Mucosa of descending colon (tissue), 3 donors: ENCODE data around the gene CEMIP. TPM values are rescaled to one million over a fixed set of nuclear protein-coding genes. Genes with fewer than 3 reads are reported as not detected.
A peak's percentile ranks its signal among the peaks of the same experiment; 100 is the strongest.

Experiments
- ATAC-seq: fragments of 200-7000 bp; cut with Tn5 transposase; one replicate; pipeline ENCODE4 v1.9.1; 2020; ENCODE audit warnings: mild to moderate bottlenecking, moderate library complexity
- DNase-seq, 3 donors: peaks; one replicate each; pipeline ENCODE4 v3.0.0-alpha.2; 2020
- H3K36me3 ChIP-seq: fragments of 200-600 bp; one replicate; pipeline ENCODE4 v1.8.0; 2021; ENCODE audit warnings: low read depth, mild to moderate bottlenecking
- H3K4me1 ChIP-seq: fragments of 200-600 bp; one replicate; pipeline ENCODE4 v1.8.0; 2021; ENCODE audit warnings: low read depth, mild to moderate bottlenecking
- H3K4me3 ChIP-seq: fragments of 200-600 bp; one replicate; pipeline ENCODE4 v1.8.0; 2021; ENCODE audit warnings: mild to moderate bottlenecking
- H3K9me3 ChIP-seq: fragments of 200-600 bp; one replicate; pipeline ENCODE4 v1.8.0; 2021; ENCODE audit warnings: mild to moderate bottlenecking
- intact Hi-C, 2 donors: fragments of 100-400 bp; cut with DNase I in 1 of 2; cut with micrococcal nuclease in 1 of 2; formaldehyde crosslinking; loops; one replicate each; pipeline versions ENCODE4 v1.11.0 to v1.11.1; 2022; cut with DNase I, micrococcal nuclease
- total RNA-seq, 3 donors: library from RNA; stranded (reverse); fragmentation: NEBNext Ultra II Directional in 2 of 3; extraction: Animal tissue kit (Norgen Biotek cat#: 25700) in 2 of 3; gene quantifications; one replicate each; pipeline versions ENCODE4 v1.2.1 to v1.2.4, GENCODE V29; 2021 to 2023
- TF ChIP-seq, protein P1 (sequence below): fragments of 200-600 bp; IDR thresholded peaks from one replicate; pipeline ENCODE4 v1.8.0; 2022; ENCODE audit warnings: antibody characterized with exemption, mild to moderate bottlenecking
- donor health status: DM: no; HTN: no; CAD: no; lungs with moderate emphysema.
- donor health status: DM: no; HTN: no; CAD: no.
- donor health status: DM: no; HTN: yes; CAD: no.

CEMIP gene
- total RNA-seq, 3 donors from 2014 or later = 0.63 to 2.2 (median 1.4) TPM

DNA sequence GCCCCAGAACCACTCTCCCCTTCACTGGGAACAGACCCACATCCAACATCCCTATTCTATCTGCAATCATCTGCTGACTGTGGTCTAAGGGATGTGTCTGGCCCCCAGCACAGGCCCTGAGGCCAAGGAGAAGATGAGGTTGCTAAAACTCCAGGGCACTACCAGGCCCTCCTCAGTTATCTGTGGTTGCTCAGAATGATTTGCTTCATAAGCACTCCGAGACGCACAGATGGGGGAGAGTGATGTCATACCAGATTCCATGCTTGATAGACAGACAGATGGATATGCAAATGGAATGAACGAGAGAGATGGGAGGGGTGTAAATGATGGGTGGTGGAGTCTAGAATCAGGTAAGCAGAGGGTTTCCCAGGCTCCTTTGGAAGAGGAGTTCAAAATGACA, 57.8 kb downstream of the CEMIP start:
- no peaks in the 10 kb centered on the region for H3K36me3 ChIP-seq
- TF ChIP-seq, protein P1, sequence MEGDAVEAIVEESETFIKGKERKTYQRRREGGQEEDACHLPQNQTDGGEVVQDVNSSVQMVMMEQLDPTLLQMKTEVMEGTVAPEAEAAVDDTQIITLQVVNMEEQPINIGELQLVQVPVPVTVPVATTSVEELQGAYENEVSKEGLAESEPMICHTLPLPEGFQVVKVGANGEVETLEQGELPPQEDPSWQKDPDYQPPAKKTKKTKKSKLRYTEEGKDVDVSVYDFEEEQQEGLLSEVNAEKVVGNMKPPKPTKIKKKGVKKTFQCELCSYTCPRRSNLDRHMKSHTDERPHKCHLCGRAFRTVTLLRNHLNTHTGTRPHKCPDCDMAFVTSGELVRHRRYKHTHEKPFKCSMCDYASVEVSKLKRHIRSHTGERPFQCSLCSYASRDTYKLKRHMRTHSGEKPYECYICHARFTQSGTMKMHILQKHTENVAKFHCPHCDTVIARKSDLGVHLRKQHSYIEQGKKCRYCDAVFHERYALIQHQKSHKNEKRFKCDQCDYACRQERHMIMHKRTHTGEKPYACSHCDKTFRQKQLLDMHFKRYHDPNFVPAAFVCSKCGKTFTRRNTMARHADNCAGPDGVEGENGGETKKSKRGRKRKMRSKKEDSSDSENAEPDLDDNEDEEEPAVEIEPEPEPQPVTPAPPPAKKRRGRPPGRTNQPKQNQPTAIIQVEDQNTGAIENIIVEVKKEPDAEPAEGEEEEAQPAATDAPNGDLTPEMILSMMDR = no peak
- ATAC-seq (no peak), DNase-seq (no peak)
- no peaks in the 10 kb centered on the region for H3K9me3 ChIP-seq
- no peak overlapping the region for H3K4me3 ChIP-seq
- intact Hi-C loops = no loop called here
- peaks cover 15% of the 10 kb centered on the region for H3K4me1 ChIP-seq

DNA sequence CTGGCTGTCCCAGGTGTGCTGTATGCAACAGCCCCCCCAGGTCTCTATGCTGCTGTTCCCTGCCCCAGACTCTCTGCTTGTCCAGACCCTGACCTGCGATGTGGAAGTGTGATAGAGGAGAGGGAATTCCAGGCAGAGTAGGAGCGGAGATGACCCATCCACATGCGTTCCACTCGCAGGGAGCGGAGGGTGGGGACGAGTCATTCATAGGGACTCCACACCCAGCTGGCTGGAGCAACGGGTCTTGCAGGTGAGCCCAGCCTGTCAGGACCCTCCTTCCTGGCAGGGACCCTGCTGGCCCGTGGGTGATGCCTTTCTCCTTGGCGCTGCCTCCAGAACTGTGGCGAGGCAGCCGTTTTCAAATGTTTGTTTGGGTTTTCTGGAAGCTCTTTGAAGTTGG, 58.8 kb downstream of the CEMIP start:
- DNase-seq (no peak), ATAC-seq (no peak)
- intact Hi-C loops = no loop called here
- Histone ChIP-seq H3K4me3 (no peak overlapping the region), H3K36me3 (no peaks in the 10 kb centered on the region), H3K4me1 (peaks cover 15% of the 10 kb centered on the region), H3K9me3 (no peaks in the 10 kb centered on the region)
- TF ChIP-seq, protein P1 = no peak

DNA sequence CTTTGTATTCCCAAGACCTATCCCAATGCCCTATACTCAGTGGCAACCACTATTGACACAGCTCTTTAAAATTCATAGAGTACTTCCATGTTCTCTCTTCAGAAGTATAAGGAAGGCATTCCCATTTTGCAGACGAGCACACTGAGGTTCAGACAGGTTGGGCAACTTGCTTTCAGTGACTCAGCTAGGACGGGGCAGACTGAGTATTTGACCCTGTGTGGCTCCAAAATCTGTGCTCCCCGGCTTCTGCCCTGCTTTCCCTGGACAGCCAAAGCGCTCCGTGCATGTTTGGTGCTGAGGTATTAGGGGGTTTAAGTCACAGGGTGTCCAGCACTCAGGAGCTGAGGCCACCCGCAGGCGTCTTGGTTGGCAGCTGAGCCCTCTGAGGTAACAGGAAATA, 59.5 kb downstream of the CEMIP start:
- intact Hi-C loops = no loop called here
- no peak for ATAC-seq

DNA sequence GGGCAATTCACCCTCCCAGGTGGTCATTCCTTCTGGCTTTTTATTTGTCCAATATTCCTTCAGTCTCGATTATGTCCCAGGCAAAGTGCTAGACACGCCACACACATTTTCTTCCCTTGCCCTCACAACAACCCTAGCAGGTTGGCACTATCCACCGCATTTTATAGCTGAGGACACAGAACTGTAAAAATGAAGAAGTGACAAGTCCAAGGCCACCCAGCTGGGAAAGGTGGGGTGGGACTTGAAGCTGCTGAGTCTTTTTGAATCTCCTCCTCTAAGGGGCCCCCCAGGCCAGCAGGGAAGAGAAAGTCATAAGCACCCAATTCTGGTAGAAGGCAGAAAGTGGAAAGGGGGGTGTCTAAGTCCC, 60.6 kb downstream of the CEMIP start:
- H3K36me3 ChIP-seq = no peaks in the 10 kb centered on the region
- no peaks in the 10 kb centered on the region for H3K9me3 ChIP-seq
- TF ChIP-seq, protein P1 = no peak
- DNase-seq (peak in 1 of 3 donors; percentile 54), ATAC-seq (peak; percentile 60)
- H3K4me1 ChIP-seq = peaks cover 11% of the 10 kb centered on the region
- H3K4me3 ChIP-seq = no peak overlapping the region
- intact Hi-C loops = no loop called here

More for the DNA sequence above, 59.5 kb downstream of the CEMIP start:
- Histone ChIP-seq H3K4me1 (peaks cover 15% of the 10 kb centered on the region), H3K4me3 (no peak overlapping the region), H3K36me3 (no peaks in the 10 kb centered on the region), H3K9me3 (no peaks in the 10 kb centered on the region)
- DNase-seq = no peak
- TF ChIP-seq, protein P1 = no peak

DNA sequence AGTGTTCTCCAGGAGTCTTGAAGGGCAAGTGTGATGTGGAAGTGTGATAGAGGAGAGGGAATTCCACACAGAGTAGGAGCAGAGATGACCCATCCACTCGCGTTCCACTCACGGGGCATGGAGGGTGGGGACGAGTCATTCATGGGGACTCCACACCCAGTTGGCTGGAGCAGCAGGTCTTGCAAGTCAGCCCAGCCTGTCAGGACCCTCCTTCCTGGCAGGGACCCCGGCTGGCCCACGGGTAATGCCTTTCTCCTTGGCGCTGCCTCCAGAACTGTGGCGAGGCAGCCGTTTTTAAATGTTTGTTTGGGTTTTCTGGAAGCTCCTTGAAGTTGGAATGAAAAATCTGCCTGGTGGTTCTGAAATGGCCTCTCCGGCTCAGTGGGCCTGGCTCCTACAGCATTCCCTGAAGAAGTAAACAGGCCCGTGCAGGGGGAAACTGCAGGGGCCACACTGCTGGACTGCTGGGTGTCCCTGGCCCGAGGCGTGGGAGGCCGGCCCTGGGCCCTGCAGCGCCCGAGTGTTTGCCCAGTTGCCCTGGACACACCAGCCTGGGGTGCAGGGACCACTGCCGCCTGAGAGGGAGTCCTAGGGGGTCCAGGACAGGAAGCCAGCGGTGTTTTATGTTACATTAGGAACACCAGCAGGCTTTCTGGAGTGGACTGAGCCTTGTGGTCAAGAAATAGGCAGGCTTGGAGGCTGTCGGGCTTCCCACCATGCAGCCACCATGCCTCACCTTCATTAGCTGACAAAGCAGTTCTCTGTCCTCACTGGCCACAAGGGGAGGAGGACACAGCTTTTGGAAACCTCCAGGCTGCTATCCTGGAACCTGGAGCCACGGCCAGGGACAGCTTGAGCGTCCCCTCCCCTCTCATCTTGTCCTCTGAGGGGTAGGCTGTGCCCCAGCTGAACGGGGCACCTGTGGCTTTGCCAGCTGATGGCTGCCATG, 61.3 kb downstream of the CEMIP start:
- DNase-seq = peak in 1 of 3 donors; percentile 39
- TF ChIP-seq, protein P1 = no peak
- H3K4me1 ChIP-seq = peaks cover 11% of the 10 kb centered on the region
- peak; percentile 19 for ATAC-seq
- intact Hi-C loops = no loop called here
- H3K9me3 ChIP-seq = no peaks in the 10 kb centered on the region
- no peaks in the 10 kb centered on the region for H3K36me3 ChIP-seq
- H3K4me3 ChIP-seq = no peak overlapping the region
